Middle frontal gyrus (tissue), 1 donor: ENCODE data around the gene LYG1.
"Not testable (repeated sequence)": the region's sequence is repeated elsewhere in the genome, so short reads cannot be mapped to it uniquely, and the experiment has no call there.

Experiments
- DNase-seq: peaks from one replicate; pipeline ENCODE4 v3.0.0-alpha.2; 2015; ENCODE audit warnings: low spot score; ENCODE audit errors: extremely low spot score

LYG1 gene

GRCh38 chr2:99301097-99301496 is at the start of gene LYG1:
LYG1 (minus strand) TSS chr2:99301197; CDS start chr2:99295670, 5,527 bp downstream.
- DNase-seq, result not testable (repeated sequence)

GRCh38 chr2:99350194-99350593 is 49.2 kb upstream of the LYG1 start:
- no peak for DNase-seq

GRCh38 chr2:99348173-99348572 is 47.2 kb upstream of the LYG1 start:
- DNase-seq, result no peak

- no peak for DNase-seq
These were observed 45.2 kb upstream of the LYG1 start for GRCh38 chr2:99346218-99346617.

GRCh38 chr2:99345446-99345845 is 44.4 kb upstream of the LYG1 start:
- DNase-seq, result not testable (repeated sequence)

- DNase-seq, result no peak
These were observed 41.5 kb upstream of the LYG1 start for GRCh38 chr2:99342536-99342935.

- DNase-seq, result no peak
These were observed 39.8 kb upstream of the LYG1 start for GRCh38 chr2:99340669-99341236.

- no peak for DNase-seq
These were observed 37.1 kb upstream of the LYG1 start for GRCh38 chr2:99338029-99338585.

- DNase-seq, result peak; percentile 93
These were observed 36.4 kb upstream of the LYG1 start, which contains the start of gene EIF5B for GRCh38 chr2:99337113-99338028. EIF5B (plus strand) TSS chr2:99337389; CDS start chr2:99337555, 166 bp downstream.

GRCh38 chr2:99336804-99337112 is 35.8 kb upstream of the LYG1 start:
- no peak for DNase-seq

GRCh38 chr2:99335911-99336803 is 35.2 kb upstream of the LYG1 start, which contains the start of gene TXNDC9:
TXNDC9 (minus strand) TSS chr2:99336333; CDS start chr2:99333210, 3,123 bp downstream.
- peak; percentile 98 for DNase-seq

- no peak for DNase-seq
These were observed 24.4 kb upstream of the LYG1 start for GRCh38 chr2:99325384-99325783.

GRCh38 chr2:99317873-99318200 is 16.8 kb upstream of the LYG1 start:
- not testable (repeated sequence) for DNase-seq

- DNase-seq, result no peak
These were observed 16.3 kb upstream of the LYG1 start for GRCh38 chr2:99317161-99317872.

GRCh38 chr2:99299580-99299979 is 1.4 kb downstream of the LYG1 start:
- DNase-seq, result no peak

GRCh38 chr2:99297994-99298393 is 3.0 kb downstream of the LYG1 start:
- DNase-seq, result no peak

GRCh38 chr2:99285526-99285925 is 15.5 kb downstream of the LYG1 start:
- no peak for DNase-seq

GRCh38 chr2:99279969-99280695 is 20.9 kb downstream of the LYG1 start:
- no peak for DNase-seq

- no peak for DNase-seq
These were observed 22.2 kb downstream of the LYG1 start for GRCh38 chr2:99278793-99279291.

GRCh38 chr2:99278195-99278765 is 22.7 kb downstream of the LYG1 start:
- DNase-seq, result not testable (repeated sequence)
